Frontal cortex (tissue), 4 donors: Measurements from ENCODE around the gene PRR7. TPM values are rescaled to one million over a fixed set of nuclear protein-coding genes. Genes with fewer than 3 reads are reported as not detected.
"Not testable (repeated sequence)": the region's sequence is repeated elsewhere in the genome, so short reads cannot be mapped to it uniquely, and the experiment has no call there.

Experiments
- DNase-seq, 2 donors: peaks; one replicate each; pipeline ENCODE4 v3.0.0; 2012; ENCODE audit warnings: low spot score in 2 of 2
- FAIRE-seq: peaks from 2 replicates; lab custom pipeline; 2012; peaks lifted over from hg19 to GRCh38; lab: Jason Lieb, UNC
- total RNA-seq: library from RNA; depleted of rRNA; stranded (reverse); fragments of >200 nt; gene quantifications from one replicate; pipeline ENCODE4 v1.2.3, GENCODE V29; 2014
- donor health status: control.
- donor health status: control.
- donor health status: control.

PRR7 gene
- total RNA-seq, 1 donor from 2014 or later = 12.2 TPM

GRCh38 chr5:177477701-177478477 is 31.3 kb downstream of the PRR7 start:
- no peak for DNase-seq
- no peak for FAIRE-seq

- DNase-seq = no peak
Measured at GRCh38 chr5:177478711-177479646, 32.4 kb downstream of the PRR7 start.

GRCh38 chr5:177479774-177480173 is 33.2 kb downstream of the PRR7 start:
- FAIRE-seq = no peak
- DNase-seq = no peak

More at GRCh38 chr5:177478711-177479646, 32.4 kb downstream of the PRR7 start:
- no peak for FAIRE-seq

- no peak for DNase-seq
- FAIRE-seq = no peak
Measured at GRCh38 chr5:177482359-177482795, 35.8 kb downstream of the PRR7 start.

- DNase-seq (no peak), FAIRE-seq (no peak)
Measured at GRCh38 chr5:177483042-177483441, 36.4 kb downstream of the PRR7 start.

- no peak for DNase-seq
- no peak for FAIRE-seq
Measured at GRCh38 chr5:177483994-177484901, 37.6 kb downstream of the PRR7 start.

- FAIRE-seq (no peak), DNase-seq (no peak)
Measured at GRCh38 chr5:177484902-177485549, 38.4 kb downstream of the PRR7 start.

- FAIRE-seq = not testable (repeated sequence)
Measured at GRCh38 chr5:177485753-177486152, 39.1 kb downstream of the PRR7 start.

GRCh38 chr5:177486256-177486655 is 39.6 kb downstream of the PRR7 start:
- FAIRE-seq (no peak), DNase-seq (no peak)

More at GRCh38 chr5:177485753-177486152, 39.1 kb downstream of the PRR7 start:
- DNase-seq = not testable (repeated sequence)

GRCh38 chr5:177487144-177487543 is 40.5 kb downstream of the PRR7 start:
- no peak for FAIRE-seq
- no peak for DNase-seq

GRCh38 chr5:177487975-177488374 is 41.4 kb downstream of the PRR7 start:
- no peak for DNase-seq
- FAIRE-seq = no peak

- FAIRE-seq (no peak), DNase-seq (no peak)
Measured at GRCh38 chr5:177489119-177489716, 42.6 kb downstream of the PRR7 start.

- DNase-seq (no peak), FAIRE-seq (no peak)
Measured at GRCh38 chr5:177490311-177490991, 43.8 kb downstream of the PRR7 start.

- DNase-seq (no peak), FAIRE-seq (no peak)
Measured at GRCh38 chr5:177490992-177491391, 44.4 kb downstream of the PRR7 start.

GRCh38 chr5:177491429-177491945 is 44.9 kb downstream of the PRR7 start:
- no peak for FAIRE-seq
- DNase-seq = no peak

GRCh38 chr5:177491983-177492746 is 45.6 kb downstream of the PRR7 start:
- DNase-seq (no peak), FAIRE-seq (no peak)

GRCh38 chr5:177492841-177493240 is 46.2 kb downstream of the PRR7 start:
- DNase-seq (no peak), FAIRE-seq (no peak)
